Endothelial cell (in vitro differentiated cells): ENCODE results near the gene RNU6-8. TPM values are rescaled to one million over a fixed set of nuclear protein-coding genes. Genes with fewer than 3 reads are reported as not detected.

Experiments
- DNase-seq: peaks from one replicate; pipeline ENCODE4 v3.0.0; 2021; ENCODE audit warnings: low spot score
- H3K27ac Mint-ChIP-seq: one replicate; pipeline ENCODE4 v1.8.0; 2021; ENCODE audit warnings: mixed read lengths, inconsistent platforms; ENCODE audit not compliant: unreplicated experiment
- H3K27me3 Mint-ChIP-seq: one replicate; pipeline ENCODE4 v1.8.0; 2021; ENCODE audit warnings: mild to moderate bottlenecking, moderate library complexity, mixed read lengths, inconsistent platforms; ENCODE audit not compliant: unreplicated experiment
- H3K36me3 Mint-ChIP-seq: one replicate; pipeline ENCODE4 v1.8.0; 2021; ENCODE audit warnings: mild to moderate bottlenecking, low read depth, mixed read lengths, inconsistent platforms; ENCODE audit not compliant: unreplicated experiment
- H3K4me1 Mint-ChIP-seq: one replicate; pipeline ENCODE4 v1.8.0; 2021; ENCODE audit warnings: mild to moderate bottlenecking, mixed read lengths, inconsistent platforms; ENCODE audit not compliant: unreplicated experiment
- H3K4me3 Mint-ChIP-seq: one replicate; pipeline ENCODE4 v1.8.0; 2021; ENCODE audit warnings: mild to moderate bottlenecking, mixed read lengths, inconsistent platforms; ENCODE audit not compliant: unreplicated experiment
- H3K9me3 Mint-ChIP-seq: one replicate; pipeline ENCODE4 v1.8.0; 2021; ENCODE audit warnings: mixed read lengths, inconsistent platforms; ENCODE audit not compliant: unreplicated experiment
- CTCF ChIP-seq: fragments of 200-600 bp; sonication (generic); IDR thresholded peaks from one replicate; pipeline ENCODE4 v1.5.0; 2021; ENCODE audit warnings: antibody characterized with exemption; ENCODE audit not compliant: unreplicated experiment
- total RNA-seq: library from RNA; stranded (reverse); fragmentation: NEBNext Ultra II Directional; extraction: Animal tissue kit (Norgen Biotek cat#: 25700); gene quantifications from one replicate; pipeline ENCODE4 v1.2.1, GENCODE V29; 2021; ENCODE audit not compliant: unreplicated experiment

RNU6-8 gene
- total RNA-seq, 1 donor from 2014 or later = not detected

GRCh38 chr14:32230695-32231280 lies 27.7 kb upstream of the RNU6-8 start:
- Mint-ChIP-seq H3K4me3 (no peak overlapping the region), H3K27ac (no peak overlapping the region), H3K27me3 (no peaks in the 10 kb centered on the region), H3K4me1 (no peaks in the 10 kb centered on the region), H3K36me3 (no peaks in the 10 kb centered on the region), H3K9me3 (no peaks in the 10 kb centered on the region)
- DNase-seq = no peak
- TF ChIP-seq CTCF = no peak

GRCh38 chr14:32230181-32230580 lies 27.1 kb upstream of the RNU6-8 start:
- H3K36me3 Mint-ChIP-seq = no peaks in the 10 kb centered on the region
- H3K4me1 Mint-ChIP-seq = no peaks in the 10 kb centered on the region
- no peak overlapping the region for H3K27ac Mint-ChIP-seq
- TF ChIP-seq CTCF = no peak
- no peaks in the 10 kb centered on the region for H3K27me3 Mint-ChIP-seq
- no peak for DNase-seq
- no peak overlapping the region for H3K4me3 Mint-ChIP-seq
- no peaks in the 10 kb centered on the region for H3K9me3 Mint-ChIP-seq

GRCh38 chr14:32226056-32226455 lies 23.0 kb upstream of the RNU6-8 start:
- Mint-ChIP-seq H3K4me3 (no peak overlapping the region), H3K4me1 (no peaks in the 10 kb centered on the region), H3K27me3 (no peaks in the 10 kb centered on the region), H3K27ac (no peak overlapping the region), H3K36me3 (no peaks in the 10 kb centered on the region), H3K9me3 (no peaks in the 10 kb centered on the region)
- TF ChIP-seq CTCF = no peak
- DNase-seq = no peak

GRCh38 chr14:32225378-32225920 lies 22.4 kb upstream of the RNU6-8 start:
- no peak overlapping the region for H3K4me3 Mint-ChIP-seq
- no peaks in the 10 kb centered on the region for H3K36me3 Mint-ChIP-seq
- TF ChIP-seq CTCF = no peak
- no peak overlapping the region for H3K27ac Mint-ChIP-seq
- DNase-seq = no peak
- no peaks in the 10 kb centered on the region for H3K4me1 Mint-ChIP-seq
- no peaks in the 10 kb centered on the region for H3K9me3 Mint-ChIP-seq
- H3K27me3 Mint-ChIP-seq = no peaks in the 10 kb centered on the region

GRCh38 chr14:32224737-32225377 lies 21.8 kb upstream of the RNU6-8 start:
- H3K27me3 Mint-ChIP-seq = no peaks in the 10 kb centered on the region
- no peak overlapping the region for H3K27ac Mint-ChIP-seq
- H3K4me3 Mint-ChIP-seq = no peak overlapping the region
- no peaks in the 10 kb centered on the region for H3K4me1 Mint-ChIP-seq
- peak; percentile 9 for DNase-seq
- H3K36me3 Mint-ChIP-seq = no peaks in the 10 kb centered on the region
- H3K9me3 Mint-ChIP-seq = no peaks in the 10 kb centered on the region
- peak; percentile 15 for TF ChIP-seq CTCF
